A673 (cell line): Measurements from ENCODE around the gene SLC19A1. TPM values are rescaled to one million over a fixed set of nuclear protein-coding genes. Genes with fewer than 3 reads are reported as not detected.

Source experiments
- BruUV-seq: library from RNA; stranded (reverse); fragments of 400-500 nt; replicated peaks from 2 replicates; lab custom pipeline; 2021; lab: Mats Ljungman, UMichigan
- CTCF ChIA-PET: fragments of 300-600 bp; sonication (Branson Sonifier 250); formaldehyde crosslinking; loops from one replicate; lab custom pipeline; 2022; ENCODE audit warnings: antibody characterized with exemption; lab: Charles Lee
- POLR2A ChIA-PET: fragments of 300-600 bp; sonication (Branson Sonifier 250); formaldehyde crosslinking; loops from one replicate; lab custom pipeline; 2022; ENCODE audit warnings: antibody characterized with exemption; ENCODE audit not compliant: low non-redundant PET; lab: Charles Lee
- DNase-seq: peaks from one replicate; pipeline ENCODE4 v3.0.0-alpha.2; 2015; ENCODE audit warnings: low spot score
- H3K27ac ChIP-seq: fragments of 200-600 bp; sonication (generic); 2 replicates; pipeline ENCODE4 v1.5.1; 2016; ENCODE audit warnings: mixed run types, low read depth, mild to moderate bottlenecking, mixed read lengths, antibody characterized with exemption, low read length; ENCODE audit not compliant: poor library complexity, severe bottlenecking
- H3K27me3 ChIP-seq: fragments of 200-600 bp; sonication (generic); replicated peaks from 2 replicates; pipeline ENCODE4 v1.6.1; 2017; ENCODE audit warnings: mixed run types, low read depth, mild to moderate bottlenecking, mixed read lengths, antibody characterized with exemption, low read length; ENCODE audit not compliant: insufficient read depth, poor library complexity
- H3K36me3 ChIP-seq: fragments of 200-600 bp; sonication (generic); 2 replicates; pipeline ENCODE4 v1.6.1; 2016; ENCODE audit warnings: mixed run types, mild to moderate bottlenecking, mixed read lengths, antibody characterized with exemption, low read length; ENCODE audit not compliant: insufficient read depth, poor library complexity, severe bottlenecking
- H3K4me1 ChIP-seq: fragments of 200-600 bp; sonication (generic); 2 replicates; pipeline ENCODE4 v1.6.1; 2017; ENCODE audit warnings: mixed run types, mild to moderate bottlenecking, mixed read lengths, antibody characterized with exemption, low read length; ENCODE audit not compliant: insufficient read depth, poor library complexity, severe bottlenecking
- H3K4me3 ChIP-seq: fragments of 200-600 bp; sonication (generic); 2 replicates; pipeline ENCODE4 v1.5.1; 2016; ENCODE audit warnings: low read depth, mixed run types, mild to moderate bottlenecking, mixed read lengths, low read length; ENCODE audit not compliant: poor library complexity, severe bottlenecking
- H3K9me3 ChIP-seq: fragments of 200-600 bp; sonication (generic); 2 replicates; pipeline ENCODE4 v1.6.1; 2016; ENCODE audit warnings: mixed run types, low read depth, mild to moderate bottlenecking, mixed read lengths, antibody characterized with exemption, low read length; ENCODE audit not compliant: poor library complexity, severe bottlenecking
- EZH2 ChIP-seq: fragments of 200-600 bp; sonication (generic); IDR thresholded peaks from 2 replicates; pipeline ENCODE4 v1.6.1; 2017; ENCODE audit warnings: borderline replicate concordance, low read depth, mild to moderate bottlenecking, mixed read lengths, antibody characterized with exemption, low read length; ENCODE audit not compliant: poor library complexity, severe bottlenecking
- intact Hi-C: fragments of 100-400 bp; cut with micrococcal nuclease; formaldehyde crosslinking; loops from one replicate; pipeline ENCODE4 v1.10.0; 2022; ENCODE audit not compliant: unreplicated experiment
- total RNA-seq: library from RNA; stranded (reverse); gene quantifications from 2 replicates; pipeline ENCODE4 v1.2.3, GENCODE V29; 2021
- TF ChIP-seq, protein P1 (sequence below): fragments of 300-800, 200-600 bp; sonication (generic); conservative IDR thresholded peaks from 2 replicates; pipeline ENCODE4 v1.5.1; 2017; ENCODE audit warnings: low read depth, mild to moderate bottlenecking, antibody characterized with exemption, low read length, moderate library complexity, mixed read lengths

SLC19A1 gene
- total RNA-seq, 1 experiment from 2014 or later = 72.1 TPM

GRCh38 chr21:45549626-45550463 is 7.6 kb upstream of the SLC19A1 start:
- intact Hi-C loops = loop anchor here (10.0 kb wide), 1 partner anchor 335 kb away; no protein-coding TSS in a partner anchor
- POLR2A ChIA-PET = no interaction called here
- TF ChIP-seq, protein P1, sequence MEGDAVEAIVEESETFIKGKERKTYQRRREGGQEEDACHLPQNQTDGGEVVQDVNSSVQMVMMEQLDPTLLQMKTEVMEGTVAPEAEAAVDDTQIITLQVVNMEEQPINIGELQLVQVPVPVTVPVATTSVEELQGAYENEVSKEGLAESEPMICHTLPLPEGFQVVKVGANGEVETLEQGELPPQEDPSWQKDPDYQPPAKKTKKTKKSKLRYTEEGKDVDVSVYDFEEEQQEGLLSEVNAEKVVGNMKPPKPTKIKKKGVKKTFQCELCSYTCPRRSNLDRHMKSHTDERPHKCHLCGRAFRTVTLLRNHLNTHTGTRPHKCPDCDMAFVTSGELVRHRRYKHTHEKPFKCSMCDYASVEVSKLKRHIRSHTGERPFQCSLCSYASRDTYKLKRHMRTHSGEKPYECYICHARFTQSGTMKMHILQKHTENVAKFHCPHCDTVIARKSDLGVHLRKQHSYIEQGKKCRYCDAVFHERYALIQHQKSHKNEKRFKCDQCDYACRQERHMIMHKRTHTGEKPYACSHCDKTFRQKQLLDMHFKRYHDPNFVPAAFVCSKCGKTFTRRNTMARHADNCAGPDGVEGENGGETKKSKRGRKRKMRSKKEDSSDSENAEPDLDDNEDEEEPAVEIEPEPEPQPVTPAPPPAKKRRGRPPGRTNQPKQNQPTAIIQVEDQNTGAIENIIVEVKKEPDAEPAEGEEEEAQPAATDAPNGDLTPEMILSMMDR = no peak
- TF ChIP-seq EZH2 = no peak
- H3K27me3 ChIP-seq = no peaks in the 10 kb centered on the region
- no peak overlapping the region for H3K4me3 ChIP-seq
- CTCF ChIA-PET = no interaction called here
- H3K9me3 ChIP-seq = no peaks in the 10 kb centered on the region
- no peaks in the 10 kb centered on the region for H3K36me3 ChIP-seq
- no peaks in the 10 kb centered on the region for H3K4me1 ChIP-seq
- no TSS peak for BruUV-seq
- DNase-seq = no peak
- no peak overlapping the region for H3K27ac ChIP-seq

- POLR2A ChIA-PET = no interaction called here
- Histone ChIP-seq H3K27me3 (no peaks in the 10 kb centered on the region), H3K27ac (no peak overlapping the region), H3K4me3 (no peak overlapping the region), H3K4me1 (no peaks in the 10 kb centered on the region), H3K9me3 (no peaks in the 10 kb centered on the region), H3K36me3 (no peaks in the 10 kb centered on the region)
- BruUV-seq = no TSS peak
- TF ChIP-seq, protein P1 = no peak
- no peak for TF ChIP-seq EZH2
- CTCF ChIA-PET = no interaction called here
- no peak for DNase-seq
- intact Hi-C loops = loop anchor here (10.0 kb wide), 1 partner anchor 336 kb away; no protein-coding TSS in a partner anchor
Measured at GRCh38 chr21:45548711-45549491, 6.7 kb upstream of the SLC19A1 start.

GRCh38 chr21:45547545-45547900 is 5.3 kb upstream of the SLC19A1 start:
- BruUV-seq = no TSS peak
- Histone ChIP-seq H3K27me3 (no peaks in the 10 kb centered on the region), H3K4me1 (peaks cover 9% of the 10 kb centered on the region), H3K36me3 (no peaks in the 10 kb centered on the region), H3K4me3 (no peak overlapping the region), H3K27ac (no peak overlapping the region), H3K9me3 (no peaks in the 10 kb centered on the region)
- intact Hi-C loops = loop anchor here (10.0 kb wide), 1 partner anchor 337 kb away; no protein-coding TSS in a partner anchor
- CTCF ChIA-PET = no interaction called here
- POLR2A ChIA-PET = no interaction called here
- TF ChIP-seq, protein P1 = no peak
- TF ChIP-seq EZH2 = no peak
- no peak for DNase-seq
